GM20431 (cell line): ENCODE data around the gene TRIP10.
"Not testable (repeated sequence)": the region's sequence is repeated elsewhere in the genome, so short reads cannot be mapped to it uniquely, and the experiment has no call there.

Source experiments
- in situ Hi-C: fragments of 300-500 bp; cut with MseI, MboI; formaldehyde crosslinking; loops from one replicate; pipeline ENCODE4 v1.15.0; 2020; ENCODE audit warnings: low sequenced_read_pairs; ENCODE audit not compliant: unreplicated experiment

TRIP10 gene

GRCh38 chr19:6761053-6761676 lies 21.7 kb downstream of the TRIP10 start:
- in situ Hi-C loops, result no loop called here

GRCh38 chr19:6762253-6762797 lies 22.8 kb downstream of the TRIP10 start:
- in situ Hi-C loops, result not testable (repeated sequence)

GRCh38 chr19:6765738-6766356 lies 26.4 kb downstream of the TRIP10 start:
- in situ Hi-C loops, result no loop called here

- in situ Hi-C loops, result no loop called here
Observed at GRCh38 chr19:6766357-6767080, 27.0 kb downstream of the TRIP10 start.

- in situ Hi-C loops, result no loop called here
Observed at GRCh38 chr19:6767081-6767356, 27.5 kb downstream of the TRIP10 start.

- in situ Hi-C loops, result no loop called here
Observed at GRCh38 chr19:6767357-6768235, 28.1 kb downstream of the TRIP10 start, which contains the start of gene SH2D3A. SH2D3A (minus strand) TSS chr19:6767435; CDS start chr19:6763748, 3,687 bp downstream.

- in situ Hi-C loops, result no loop called here
Observed at GRCh38 chr19:6768236-6768785, 28.8 kb downstream of the TRIP10 start.

GRCh38 chr19:6769006-6769619 lies 29.6 kb downstream of the TRIP10 start:
- in situ Hi-C loops, result no loop called here

- in situ Hi-C loops, result not testable (repeated sequence)
Observed at GRCh38 chr19:6771648-6772027, 32.2 kb downstream of the TRIP10 start.

GRCh38 chr19:6772028-6772865 lies 32.8 kb downstream of the TRIP10 start, which contains the start of gene VAV1:
VAV1 (plus strand) TSS chr19:6772708; CDS start chr19:6772808, 100 bp downstream.
- in situ Hi-C loops, result no loop called here

GRCh38 chr19:6772866-6773322 lies 33.4 kb downstream of the TRIP10 start:
- in situ Hi-C loops, result no loop called here

- in situ Hi-C loops, result no loop called here
Observed at GRCh38 chr19:6773323-6773931, 33.9 kb downstream of the TRIP10 start.

- in situ Hi-C loops, result no loop called here
Observed at GRCh38 chr19:6774821-6775707, 35.6 kb downstream of the TRIP10 start.

GRCh38 chr19:6776045-6776444 lies 36.6 kb downstream of the TRIP10 start:
- in situ Hi-C loops, result not testable (repeated sequence)

- in situ Hi-C loops, result no loop called here
Observed at GRCh38 chr19:6776999-6777398, 37.5 kb downstream of the TRIP10 start.

GRCh38 chr19:6777434-6777833 lies 38.0 kb downstream of the TRIP10 start:
- in situ Hi-C loops, result no loop called here

- in situ Hi-C loops, result no loop called here
Observed at GRCh38 chr19:6778386-6778785, 38.9 kb downstream of the TRIP10 start.
